ENCODE data around the gene CREB3L2.

Gene CREB3L2

GRCh38 chr7:138000081-138000701 lies 1.7 kb downstream of the CREB3L2 start:
- Histone ChIP-seq H3K27me3 (ENCODE audit: control insufficient read depth in 2 of 2, insufficient read depth in 2 of 2, low read length in 2 of 2) (no peaks in the 10 kb centered on the region), H3K36me3 (ENCODE audit: control insufficient read depth in 2 of 2, insufficient read depth in 2 of 2, low read length in 2 of 2) (no peaks in the 10 kb centered on the region), H3K4me1 (ENCODE audit: control insufficient read depth in 2 of 2, insufficient read depth in 2 of 2, low read length in 2 of 2) (peaks cover 11 to 15% of the 10 kb centered on the region in 2 donors)

DNA sequence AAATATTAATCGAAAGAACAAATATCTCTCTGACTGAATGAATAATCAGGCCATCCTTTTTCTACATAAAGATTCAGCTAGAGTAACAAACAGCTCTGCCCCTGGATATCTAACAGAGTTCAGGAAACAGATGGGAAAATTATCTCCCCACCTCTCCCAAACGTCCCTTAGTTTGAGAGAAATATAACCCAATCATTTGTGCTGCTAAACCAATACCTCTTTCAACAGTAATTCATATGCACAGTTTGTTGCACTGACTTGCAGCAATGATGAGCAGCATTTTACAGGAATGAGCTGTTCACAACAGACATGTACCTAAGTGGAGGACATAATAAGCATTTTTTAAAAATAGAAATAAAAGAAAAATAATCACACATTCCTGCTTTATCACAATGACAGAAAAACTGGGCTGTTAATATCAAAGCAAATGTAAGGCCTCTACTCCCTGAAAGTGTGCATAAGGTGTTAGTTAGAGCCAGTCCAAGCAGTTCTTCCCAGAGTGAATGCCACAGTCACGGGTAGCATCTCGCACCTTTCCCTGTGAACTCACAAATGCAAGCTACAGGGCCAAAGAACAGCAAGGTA lies 2.3 kb downstream of the CREB3L2 start:
- H3K4me3 ChIP-seq (ENCODE audit: low read length in 2 of 2) = peak overlapping the region; percentile 52 to 93
- H3K36me3 ChIP-seq (ENCODE audit: control insufficient read depth in 2 of 2, insufficient read depth in 2 of 2, low read length in 2 of 2) = no peaks in the 10 kb centered on the region
- peak overlapping the region; percentile 26 to 56 for H3K9ac ChIP-seq (ENCODE audit: low read depth in 1 of 2, low read length in 2 of 2)
- peaks cover 11 to 15% of the 10 kb centered on the region in 2 donors for H3K4me1 ChIP-seq (ENCODE audit: control insufficient read depth in 2 of 2, insufficient read depth in 2 of 2, low read length in 2 of 2)
- no peaks in the 10 kb centered on the region for H3K27me3 ChIP-seq (ENCODE audit: control insufficient read depth in 2 of 2, insufficient read depth in 2 of 2, low read length in 2 of 2)
- peak overlapping the region; percentile 68 to 95 for H3K27ac ChIP-seq (ENCODE audit: low read depth in 2 of 2, low read length in 2 of 2)
- no peaks in the 10 kb centered on the region for H3K9me3 ChIP-seq (ENCODE audit: control insufficient read depth in 2 of 2, low read length in 2 of 2)

More at GRCh38 chr7:138000081-138000701, 1.7 kb downstream of the CREB3L2 start:
- peak overlapping the region; percentile 93 to 94 for H3K4me3 ChIP-seq (ENCODE audit: low read length in 2 of 2)
- H3K27ac ChIP-seq (ENCODE audit: low read depth in 2 of 2, low read length in 2 of 2) = peak overlapping the region; percentile 95
- H3K9me3 ChIP-seq (ENCODE audit: control insufficient read depth in 2 of 2, low read length in 2 of 2) = no peaks in the 10 kb centered on the region
- peak overlapping the region; percentile 26 to 56 for H3K9ac ChIP-seq (ENCODE audit: low read depth in 1 of 2, low read length in 2 of 2)

DNA sequence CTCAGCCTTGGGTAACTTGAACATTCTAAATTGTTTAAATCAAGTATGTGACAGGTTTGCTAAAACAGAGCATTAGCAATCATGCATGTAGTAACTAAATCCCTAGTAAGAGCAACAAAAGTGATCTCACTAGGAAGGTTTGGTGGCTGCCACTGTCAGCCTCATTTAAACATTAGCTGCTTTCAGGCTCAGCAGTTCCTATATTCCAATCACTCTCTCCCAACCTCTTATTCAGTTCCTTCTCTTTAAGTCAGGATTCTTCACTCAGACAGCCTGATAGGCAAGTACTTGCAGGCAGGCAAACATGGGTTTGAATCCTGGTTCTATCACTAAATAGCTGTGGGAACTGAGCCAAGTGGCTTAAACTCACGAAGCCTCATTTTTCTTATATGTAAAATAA lies 3.6 kb downstream of the CREB3L2 start:
- peak overlapping the region in 1 of 2 donors; percentile 34 for H3K4me3 ChIP-seq (ENCODE audit: low read length in 2 of 2)

GRCh38 chr7:137996871-137997270 lies 5.0 kb downstream of the CREB3L2 start:
- Histone ChIP-seq H3K4me1 (ENCODE audit: control insufficient read depth in 2 of 2, insufficient read depth in 2 of 2, low read length in 2 of 2) (peaks cover 18 to 21% of the 10 kb centered on the region in 2 donors), H3K27ac (ENCODE audit: low read depth in 2 of 2, low read length in 2 of 2) (peak overlapping the region in 1 of 2 donors; percentile 1), H3K36me3 (ENCODE audit: control insufficient read depth in 2 of 2, insufficient read depth in 2 of 2, low read length in 2 of 2) (no peaks in the 10 kb centered on the region), H3K27me3 (ENCODE audit: control insufficient read depth in 2 of 2, insufficient read depth in 2 of 2, low read length in 2 of 2) (no peaks in the 10 kb centered on the region), H3K4me3 (ENCODE audit: low read length in 2 of 2) (no peak overlapping the region), H3K9ac (ENCODE audit: low read depth in 1 of 2, low read length in 2 of 2) (no peak overlapping the region), H3K9me3 (ENCODE audit: control insufficient read depth in 2 of 2, low read length in 2 of 2) (no peaks in the 10 kb centered on the region)

More for the DNA sequence above, 3.6 kb downstream of the CREB3L2 start:
- Histone ChIP-seq H3K27ac (ENCODE audit: low read depth in 2 of 2, low read length in 2 of 2) (peak overlapping the region in 1 of 2 donors; percentile 50), H3K36me3 (ENCODE audit: control insufficient read depth in 2 of 2, insufficient read depth in 2 of 2, low read length in 2 of 2) (no peaks in the 10 kb centered on the region), H3K9ac (ENCODE audit: low read depth in 1 of 2, low read length in 2 of 2) (peak overlapping the region in 1 of 2 donors; percentile 9), H3K4me1 (ENCODE audit: control insufficient read depth in 2 of 2, insufficient read depth in 2 of 2, low read length in 2 of 2) (peaks cover 14 to 15% of the 10 kb centered on the region in 2 donors), H3K27me3 (ENCODE audit: control insufficient read depth in 2 of 2, insufficient read depth in 2 of 2, low read length in 2 of 2) (no peaks in the 10 kb centered on the region), H3K9me3 (ENCODE audit: control insufficient read depth in 2 of 2, low read length in 2 of 2) (no peaks in the 10 kb centered on the region)

GRCh38 chr7:137996386-137996851 lies 5.5 kb downstream of the CREB3L2 start:
- Histone ChIP-seq H3K36me3 (ENCODE audit: control insufficient read depth in 2 of 2, insufficient read depth in 2 of 2, low read length in 2 of 2) (no peaks in the 10 kb centered on the region), H3K9ac (ENCODE audit: low read depth in 1 of 2, low read length in 2 of 2) (no peak overlapping the region), H3K27me3 (ENCODE audit: control insufficient read depth in 2 of 2, insufficient read depth in 2 of 2, low read length in 2 of 2) (no peaks in the 10 kb centered on the region), H3K9me3 (ENCODE audit: control insufficient read depth in 2 of 2, low read length in 2 of 2) (no peaks in the 10 kb centered on the region), H3K27ac (ENCODE audit: low read depth in 2 of 2, low read length in 2 of 2) (peak overlapping the region; percentile 1 to 5), H3K4me1 (ENCODE audit: control insufficient read depth in 2 of 2, insufficient read depth in 2 of 2, low read length in 2 of 2) (peaks cover 18 to 21% of the 10 kb centered on the region in 2 donors), H3K4me3 (ENCODE audit: low read length in 2 of 2) (peak overlapping the region in 1 of 2 donors; percentile 38)

GRCh38 chr7:137994216-137994615 lies 7.7 kb downstream of the CREB3L2 start:
- Histone ChIP-seq H3K27me3 (ENCODE audit: control insufficient read depth in 2 of 2, insufficient read depth in 2 of 2, low read length in 2 of 2) (no peaks in the 10 kb centered on the region), H3K4me1 (ENCODE audit: control insufficient read depth in 2 of 2, insufficient read depth in 2 of 2, low read length in 2 of 2) (peaks cover 18 to 20% of the 10 kb centered on the region in 2 donors), H3K9me3 (ENCODE audit: control insufficient read depth in 2 of 2, low read length in 2 of 2) (no peaks in the 10 kb centered on the region), H3K9ac (ENCODE audit: low read depth in 1 of 2, low read length in 2 of 2) (no peak overlapping the region), H3K36me3 (ENCODE audit: control insufficient read depth in 2 of 2, insufficient read depth in 2 of 2, low read length in 2 of 2) (no peaks in the 10 kb centered on the region), H3K4me3 (ENCODE audit: low read length in 2 of 2) (no peak overlapping the region), H3K27ac (ENCODE audit: low read depth in 2 of 2, low read length in 2 of 2) (peak overlapping the region; percentile 74 to 78)

GRCh38 chr7:137993395-137993743 lies 8.5 kb downstream of the CREB3L2 start:
- Histone ChIP-seq H3K27ac (ENCODE audit: low read depth in 2 of 2, low read length in 2 of 2) (peak overlapping the region; percentile 74 to 78), H3K36me3 (ENCODE audit: control insufficient read depth in 2 of 2, insufficient read depth in 2 of 2, low read length in 2 of 2) (no peaks in the 10 kb centered on the region), H3K9ac (ENCODE audit: low read depth in 1 of 2, low read length in 2 of 2) (no peak overlapping the region), H3K9me3 (ENCODE audit: control insufficient read depth in 2 of 2, low read length in 2 of 2) (no peaks in the 10 kb centered on the region), H3K27me3 (ENCODE audit: control insufficient read depth in 2 of 2, insufficient read depth in 2 of 2, low read length in 2 of 2) (no peaks in the 10 kb centered on the region), H3K4me3 (ENCODE audit: low read length in 2 of 2) (no peak overlapping the region), H3K4me1 (ENCODE audit: control insufficient read depth in 2 of 2, insufficient read depth in 2 of 2, low read length in 2 of 2) (peaks cover 15 to 18% of the 10 kb centered on the region in 2 donors)

DNA sequence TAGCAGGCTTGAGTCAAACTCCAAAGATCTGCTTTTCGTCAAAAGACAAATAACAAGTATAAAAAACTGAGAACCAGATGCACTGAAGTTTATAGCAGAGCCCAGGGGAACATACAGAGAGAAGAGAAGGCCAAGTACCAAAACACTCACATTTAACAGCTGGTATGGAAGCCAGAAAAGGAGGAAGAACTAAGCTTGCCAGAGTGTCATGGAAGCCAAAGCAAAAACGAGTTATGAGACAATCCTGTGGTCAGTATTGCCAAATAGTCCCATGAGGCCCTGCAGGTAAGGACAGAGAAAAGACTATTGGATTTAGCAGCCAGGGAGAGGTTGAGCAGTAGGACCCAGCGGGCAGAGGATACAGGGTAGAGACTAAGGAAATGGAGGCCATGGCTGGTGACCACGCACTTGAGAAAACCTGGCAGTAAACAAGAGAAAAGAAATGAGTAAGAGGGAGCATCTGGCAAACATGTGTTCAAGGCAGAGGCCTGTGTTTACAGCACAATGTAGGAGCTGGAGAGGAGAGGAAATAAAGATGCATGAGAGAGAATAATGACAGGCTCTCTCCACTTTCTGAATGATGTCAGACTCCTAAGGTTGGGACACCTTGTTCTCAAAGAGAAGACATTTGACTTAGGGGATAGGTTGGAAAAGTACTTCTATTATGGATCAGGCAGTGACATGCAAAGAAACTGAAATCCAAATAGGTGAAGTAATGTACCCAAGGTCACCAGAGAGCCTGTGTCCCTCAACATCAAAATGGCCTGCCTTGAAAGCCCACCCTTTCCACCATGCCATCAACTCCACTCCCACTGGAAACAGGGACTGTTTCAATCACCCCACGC lies 9.1 kb downstream of the CREB3L2 start:
- no peaks in the 10 kb centered on the region for H3K36me3 ChIP-seq (ENCODE audit: control insufficient read depth in 2 of 2, insufficient read depth in 2 of 2, low read length in 2 of 2)
- H3K9ac ChIP-seq (ENCODE audit: low read depth in 1 of 2, low read length in 2 of 2) = no peak overlapping the region
- peaks cover 15 to 19% of the 10 kb centered on the region in 2 donors for H3K4me1 ChIP-seq (ENCODE audit: control insufficient read depth in 2 of 2, insufficient read depth in 2 of 2, low read length in 2 of 2)
- peak overlapping the region; percentile 74 to 78 for H3K27ac ChIP-seq (ENCODE audit: low read depth in 2 of 2, low read length in 2 of 2)
- H3K9me3 ChIP-seq (ENCODE audit: control insufficient read depth in 2 of 2, low read length in 2 of 2) = no peaks in the 10 kb centered on the region
- H3K27me3 ChIP-seq (ENCODE audit: control insufficient read depth in 2 of 2, insufficient read depth in 2 of 2, low read length in 2 of 2) = no peaks in the 10 kb centered on the region
- peak overlapping the region; percentile 25 to 27 for H3K4me3 ChIP-seq (ENCODE audit: low read length in 2 of 2)

- peaks cover 15 to 19% of the 10 kb centered on the region in 2 donors for H3K4me1 ChIP-seq (ENCODE audit: control insufficient read depth in 2 of 2, insufficient read depth in 2 of 2, low read length in 2 of 2)
- no peaks in the 10 kb centered on the region for H3K9me3 ChIP-seq (ENCODE audit: control insufficient read depth in 2 of 2, low read length in 2 of 2)
- no peaks in the 10 kb centered on the region for H3K27me3 ChIP-seq (ENCODE audit: control insufficient read depth in 2 of 2, insufficient read depth in 2 of 2, low read length in 2 of 2)
- no peak overlapping the region for H3K4me3 ChIP-seq (ENCODE audit: low read length in 2 of 2)
- H3K36me3 ChIP-seq (ENCODE audit: control insufficient read depth in 2 of 2, insufficient read depth in 2 of 2, low read length in 2 of 2) = no peaks in the 10 kb centered on the region
- no peak overlapping the region for H3K9ac ChIP-seq (ENCODE audit: low read depth in 1 of 2, low read length in 2 of 2)
- H3K27ac ChIP-seq (ENCODE audit: low read depth in 2 of 2, low read length in 2 of 2) = peak overlapping the region; percentile 74 to 78
Observed at GRCh38 chr7:137992104-137992549, 9.8 kb downstream of the CREB3L2 start.

Measured in mucosa of rectum (tissue), 2 donors.